HG03354 (cell line): Measurements from ENCODE around the gene CD27.
A peak's percentile ranks its signal among the peaks of the same experiment; 100 is the strongest.
"Not testable (repeated sequence)": the region's sequence is repeated elsewhere in the genome, so short reads cannot be mapped to it uniquely, and the experiment has no call there.

Experiments
- ATAC-seq: cut with Tn5 transposase; IDR thresholded peaks from one replicate; pipeline ENCODE4 v1.9.1; 2021; ENCODE audit warnings: mild to moderate bottlenecking; ENCODE audit not compliant: unreplicated experiment, poor library complexity, severe bottlenecking

The CD27 gene

GRCh38 chr12:6444704-6445688 is at the start of gene CD27:
Gene CD27 (plus strand): TSS chr12:6444955. CDS start chr12:6445096, 141 bp downstream.
- ATAC-seq = no peak

- no peak for ATAC-seq
These were observed 48.7 kb upstream of the CD27 start for GRCh38 chr12:6396031-6396430.

- ATAC-seq = no peak
These were observed 44.7 kb upstream of the CD27 start for GRCh38 chr12:6399884-6400644.

- ATAC-seq = no peak
These were observed 40.4 kb upstream of the CD27 start for GRCh38 chr12:6404390-6404789.

- ATAC-seq = no peak
These were observed 38.8 kb upstream of the CD27 start for GRCh38 chr12:6405963-6406362.

- no peak for ATAC-seq
These were observed 37.4 kb upstream of the CD27 start for GRCh38 chr12:6407236-6407954.

GRCh38 chr12:6416596-6416995 is 28.2 kb upstream of the CD27 start:
- no peak for ATAC-seq

GRCh38 chr12:6418796-6419195 is 26.0 kb upstream of the CD27 start:
- ATAC-seq = no peak

GRCh38 chr12:6420364-6420763 is 24.4 kb upstream of the CD27 start:
- no peak for ATAC-seq

GRCh38 chr12:6423267-6424007 is 21.3 kb upstream of the CD27 start:
- peak; percentile 37 for ATAC-seq

GRCh38 chr12:6424008-6424347 is 20.8 kb upstream of the CD27 start:
- no peak for ATAC-seq

GRCh38 chr12:6424866-6425265 is 19.9 kb upstream of the CD27 start:
- ATAC-seq = no peak

- no peak for ATAC-seq
These were observed 18.9 kb upstream of the CD27 start for GRCh38 chr12:6425590-6426531.

GRCh38 chr12:6426882-6427671 is 17.7 kb upstream of the CD27 start:
- ATAC-seq = peak; percentile 81

GRCh38 chr12:6427796-6428195 is 17.0 kb upstream of the CD27 start:
- not testable (repeated sequence) for ATAC-seq

GRCh38 chr12:6428326-6428725 is 16.4 kb upstream of the CD27 start:
- no peak for ATAC-seq

- no peak for ATAC-seq
These were observed 14.4 kb upstream of the CD27 start for GRCh38 chr12:6430124-6430989.
